ENCODE measurements around the gene SWAP70.

GRCh38 chr11:9642894-9643293, 21.0 kb upstream of the SWAP70 start:
- TF ChIP-seq, protein P1, sequence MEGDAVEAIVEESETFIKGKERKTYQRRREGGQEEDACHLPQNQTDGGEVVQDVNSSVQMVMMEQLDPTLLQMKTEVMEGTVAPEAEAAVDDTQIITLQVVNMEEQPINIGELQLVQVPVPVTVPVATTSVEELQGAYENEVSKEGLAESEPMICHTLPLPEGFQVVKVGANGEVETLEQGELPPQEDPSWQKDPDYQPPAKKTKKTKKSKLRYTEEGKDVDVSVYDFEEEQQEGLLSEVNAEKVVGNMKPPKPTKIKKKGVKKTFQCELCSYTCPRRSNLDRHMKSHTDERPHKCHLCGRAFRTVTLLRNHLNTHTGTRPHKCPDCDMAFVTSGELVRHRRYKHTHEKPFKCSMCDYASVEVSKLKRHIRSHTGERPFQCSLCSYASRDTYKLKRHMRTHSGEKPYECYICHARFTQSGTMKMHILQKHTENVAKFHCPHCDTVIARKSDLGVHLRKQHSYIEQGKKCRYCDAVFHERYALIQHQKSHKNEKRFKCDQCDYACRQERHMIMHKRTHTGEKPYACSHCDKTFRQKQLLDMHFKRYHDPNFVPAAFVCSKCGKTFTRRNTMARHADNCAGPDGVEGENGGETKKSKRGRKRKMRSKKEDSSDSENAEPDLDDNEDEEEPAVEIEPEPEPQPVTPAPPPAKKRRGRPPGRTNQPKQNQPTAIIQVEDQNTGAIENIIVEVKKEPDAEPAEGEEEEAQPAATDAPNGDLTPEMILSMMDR (IDR thresholded peaks at IDR 0.05 in 2 of 3, conservative IDR thresholded peaks at IDR 0.05 in 1 of 3; ENCODE audit: insufficient read depth in 2 of 3, low read depth in 1 of 3, low read length in 3 of 3), result no peak
- TF ChIP-seq, protein P2, sequence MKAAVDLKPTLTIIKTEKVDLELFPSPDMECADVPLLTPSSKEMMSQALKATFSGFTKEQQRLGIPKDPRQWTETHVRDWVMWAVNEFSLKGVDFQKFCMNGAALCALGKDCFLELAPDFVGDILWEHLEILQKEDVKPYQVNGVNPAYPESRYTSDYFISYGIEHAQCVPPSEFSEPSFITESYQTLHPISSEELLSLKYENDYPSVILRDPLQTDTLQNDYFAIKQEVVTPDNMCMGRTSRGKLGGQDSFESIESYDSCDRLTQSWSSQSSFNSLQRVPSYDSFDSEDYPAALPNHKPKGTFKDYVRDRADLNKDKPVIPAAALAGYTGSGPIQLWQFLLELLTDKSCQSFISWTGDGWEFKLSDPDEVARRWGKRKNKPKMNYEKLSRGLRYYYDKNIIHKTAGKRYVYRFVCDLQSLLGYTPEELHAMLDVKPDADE (conservative IDR thresholded peaks at IDR 0.05; ENCODE audit: control insufficient read depth, low read depth, low read length), result no peak
- no peak for TF ChIP-seq NR2C1 (IDR thresholded peaks at IDR 0.05)
- no peak for TF ChIP-seq NR2C1 (tag; IDR thresholded peaks at IDR 0.05)
- no peak for TF ChIP-seq CEBPB (tag; IDR thresholded peaks at IDR 0.05)
- no peak for TF ChIP-seq MED1 (CRISPR knock-in tag; IDR thresholded peaks at IDR 0.05; ENCODE audit: borderline replicate concordance)

All from K562 (cell line).